ENCODE measurements around the gene C8A. TPM values are rescaled to one million over a fixed set of nuclear protein-coding genes. Genes with fewer than 3 reads are reported as not detected.

C8A gene
- total and polyA plus RNA-seq, 2 of the 8 experiments (the other 6 are each of a cell fraction or from before 2014, with no cell fraction given) = not detected

- H3K14ac ChIP-seq (ENCODE audit: insufficient read length) = no peak overlapping the region
- H2BK5ac ChIP-seq (ENCODE audit: low read depth, low read length) = no peak overlapping the region
- H3K56ac ChIP-seq (replicated peaks; ENCODE audit: insufficient read length, low read depth, low read length) = no peak overlapping the region
- H3K4me2 ChIP-seq (ENCODE audit: insufficient read depth in 1 of 2, low read depth in 2 of 2, low read length in 2 of 2) = no peak overlapping the region
- no peak overlapping the region for H2BK20ac ChIP-seq (ENCODE audit: low read length)
- ChIA-PET POLR2A (ENCODE audit: partially characterized antibody) (no interaction called here), CTCF (ENCODE audit: partially characterized antibody) (interaction anchor here (1.2 to 3.4 kb wide), 3 partner anchors 14 to 144 kb away, joined by 4 to 10 read pairs (median 6); no protein-coding TSS in a partner anchor)
- no peak overlapping the region for H3K27ac ChIP-seq (ENCODE audit: low read depth, low read length)
- no peak overlapping the region for H2BK15ac ChIP-seq (ENCODE audit: low read length)
- H3K4me1 ChIP-seq (replicated peaks in 1 of 4; ENCODE audit: control insufficient read depth in 3 of 4, insufficient read depth in 4 of 4, low read length in 3 of 4) = peaks cover 0 to 4% (median 2%) of the 10 kb centered on the region in 4 experiments; a peak in 2 of 7 replicates
- H3K27me3 ChIP-seq (replicated peaks in 1 of 4; ENCODE audit: control insufficient read depth in 3 of 4, extremely low read depth in 1 of 4, insufficient read depth in 3 of 4, low read length in 3 of 4) = peaks cover 0 to 2% (median 0%) of the 10 kb centered on the region in 4 experiments; a peak in 1 of 7 replicates
- H4K5ac ChIP-seq (ENCODE audit: insufficient read length, low read depth, low read length) = no peak overlapping the region
- H2AFZ ChIP-seq (ENCODE audit: low read length) = no peak overlapping the region
- no peak overlapping the region for H3K4ac ChIP-seq (replicated peaks; ENCODE audit: insufficient read length, low read depth, low read length)
- H4K91ac ChIP-seq (replicated peaks; ENCODE audit: insufficient read length, low read length) = no peak overlapping the region
- DNase-seq (ENCODE audit: low read depth in 1 of 2, low spot score in 2 of 2) (no peak), FAIRE-seq (no peak)
- H3K18ac ChIP-seq (ENCODE audit: extremely low read depth, low read length) = no peak overlapping the region
- no peak overlapping the region for H3K4me3 ChIP-seq (ENCODE audit: extremely low read depth in 1 of 4, insufficient read depth in 2 of 4, low read depth in 3 of 4, low read length in 4 of 4)
- H4K8ac ChIP-seq (ENCODE audit: extremely low read depth, insufficient read depth, low read length) = no peak overlapping the region
- H3K79me1 ChIP-seq (ENCODE audit: low read depth, low read length) = no peaks in the 10 kb centered on the region
- no peak overlapping the region for H2AK5ac ChIP-seq (ENCODE audit: low read depth, low read length)
- H3K9ac ChIP-seq (replicated peaks in 1 of 4; ENCODE audit: extremely low read depth in 1 of 4, low read depth in 3 of 4, low read length in 3 of 4) = 0 out of 7 replicates have a peak overlapping the region, but pooled peaks of 1 of the 4 experiments have one; percentile 5
- WGBS, 2 experiments (ENCODE audit: extremely low coverage in 1 of 2, insufficient coverage in 1 of 2, insufficient read length in 1 of 2, insufficient replicate concordance in 2 of 2, low coverage in 1 of 2, low lambda C conversion rate in 2 of 2, missing lambda C conversion rate in 1 of 2) = 88% methylated on average over 1 of the region's 1 CpG; no CpG with 5 or more reads in 1 of the 2 experiments
- no peak overlapping the region for H2BK120ac ChIP-seq (replicated peaks; ENCODE audit: low read depth, low read length)
- no peaks in the 10 kb centered on the region for H3K9me3 ChIP-seq (ENCODE audit: insufficient read depth in 2 of 2, low read depth in 1 of 2, low read length in 1 of 2)
- H3K23me2 ChIP-seq (ENCODE audit: low read depth, low read length) = no peaks in the 10 kb centered on the region
- H3K36me3 ChIP-seq (ENCODE audit: control insufficient read depth in 2 of 4, insufficient read depth in 4 of 4, low read length in 3 of 4) = no peaks in the 10 kb centered on the region
- no peak overlapping the region for H2BK12ac ChIP-seq (ENCODE audit: low read depth, low read length)
- no peaks in the 10 kb centered on the region for H4K20me1 ChIP-seq (replicated peaks in 1 of 2; ENCODE audit: control insufficient read depth in 1 of 2, insufficient read depth in 2 of 2, low read length in 2 of 2)
- H3K79me2 ChIP-seq (ENCODE audit: control insufficient read depth in 1 of 2, insufficient read depth in 2 of 2, low read length in 2 of 2) = no peaks in the 10 kb centered on the region
- no peak overlapping the region for H3K23ac ChIP-seq (ENCODE audit: insufficient read length)
- TF ChIP-seq POLR2AphosphoS5 (IDR thresholded peaks at IDR 0.05; ENCODE audit: low read depth, low read length) (no peak), CHD1 (IDR thresholded peaks at IDR 0.05; ENCODE audit: low read depth, low read length) (no peak), GTF2F1 (IDR thresholded peaks at IDR 0.05; ENCODE audit: borderline replicate concordance, low read depth, low read length) (no peak), SIRT6 (IDR thresholded peaks at IDR 0.05; ENCODE audit: low read length) (no peak), KDM1A (IDR thresholded peaks at IDR 0.05; ENCODE audit: borderline replicate concordance, low read length) (no peak), RAD21 (IDR thresholded peaks at IDR 0.05 in 1 of 2, conservative IDR thresholded peaks at IDR 0.05 in 1 of 2; ENCODE audit: low read depth in 2 of 2, low read length in 2 of 2) (no peak)
These were observed 29.7 kb upstream of the C8A start for GRCh38 chr1:56824938-56825337.

Data from H1 (cell line).